HCT116 (cell line): ENCODE measurements around the gene SHISAL1.

ENCODE experiments used
- CEBPB ChIP-seq: IDR thresholded peaks from 2 replicates; pipeline ENCODE4 v1.6.1; 2012; ENCODE audit warnings: low read depth
- EGR1 ChIP-seq: IDR thresholded peaks from 2 replicates; pipeline ENCODE4 v1.6.1; 2012; ENCODE audit warnings: low read depth
- EZH2 ChIP-seq: fragments of 200-600 bp; sonication (generic); IDR thresholded peaks from 2 replicates; pipeline ENCODE4 v1.6.1; 2017; ENCODE audit warnings: antibody characterized with exemption, mixed run types
- EZH2phosphoT487 ChIP-seq: fragments of 200-600 bp; IDR thresholded peaks from 2 replicates; pipeline ENCODE4 v1.6.1; 2018; ENCODE audit warnings: antibody characterized with exemption, borderline replicate concordance
- FOSL1 ChIP-seq: IDR thresholded peaks from 2 replicates; pipeline ENCODE4 v1.6.1; 2012; ENCODE audit warnings: low read depth
- POLR2A ChIP-seq: IDR thresholded peaks from 2 replicates; pipeline ENCODE4 v1.7.0; 2011; ENCODE audit warnings: borderline replicate concordance; ENCODE audit not compliant: insufficient read depth, insufficient read length; ENCODE audit errors: extremely low read depth
- SP1 ChIP-seq: IDR thresholded peaks from 2 replicates; pipeline ENCODE4 v1.6.1; 2012; ENCODE audit warnings: low read depth
- ZBTB33 ChIP-seq: IDR thresholded peaks from 2 replicates; pipeline ENCODE4 v1.6.1; 2011; ENCODE audit warnings: mild to moderate bottlenecking, low read length, moderate library complexity; ENCODE audit not compliant: insufficient replicate concordance; ENCODE audit errors: extremely low read depth
- TF ChIP-seq, protein P1 (sequence below), 3 experiments: fragments of 200-600 bp in 1 of 3; sonication (generic) in 1 of 3; IDR thresholded peaks in 2 of 3; conservative IDR thresholded peaks in 1 of 3; 2 replicates each; pipeline ENCODE4 v1.5.1; 2012 to 2017; ENCODE audit warnings: low read depth in 2 of 3, low read length in 2 of 3, antibody characterized with exemption in 1 of 3, borderline replicate concordance in 1 of 3, control low read depth in 1 of 3, mild to moderate bottlenecking in 1 of 3, mixed read lengths in 1 of 3, mixed run types in 1 of 3, moderate library complexity in 1 of 3; ENCODE audit not compliant: insufficient read depth in 1 of 3
- TF ChIP-seq, protein P2 (sequence below): IDR thresholded peaks from 2 replicates; pipeline ENCODE4 v1.6.1; 2012; ENCODE audit warnings: low read depth

DNA sequence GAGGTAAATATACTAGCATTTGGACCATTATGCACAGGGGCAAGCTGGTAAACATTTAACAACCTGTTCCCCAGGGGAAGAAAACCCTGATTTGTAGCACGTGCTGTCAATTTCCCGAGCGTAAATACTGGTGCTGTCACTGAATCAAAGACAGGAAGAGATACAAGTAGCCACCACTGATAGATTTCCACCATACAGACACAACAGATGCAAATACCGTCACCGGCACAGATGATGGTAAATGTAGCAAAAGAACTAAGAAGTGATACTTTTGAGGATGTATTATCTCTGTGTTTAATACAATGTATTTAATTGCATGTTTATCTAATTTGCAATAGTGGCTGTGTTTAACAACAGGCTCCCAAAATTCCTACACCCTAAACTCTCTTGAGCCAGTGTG is 39.6 kb downstream of the SHISAL1 start:
- TF ChIP-seq POLR2A (no peak), ZBTB33 (no peak), EZH2 (no peak), EZH2phosphoT487 (no peak), EGR1 (no peak), SP1 (no peak), CEBPB (no peak), FOSL1 (no peak)
- TF ChIP-seq, protein P1, sequence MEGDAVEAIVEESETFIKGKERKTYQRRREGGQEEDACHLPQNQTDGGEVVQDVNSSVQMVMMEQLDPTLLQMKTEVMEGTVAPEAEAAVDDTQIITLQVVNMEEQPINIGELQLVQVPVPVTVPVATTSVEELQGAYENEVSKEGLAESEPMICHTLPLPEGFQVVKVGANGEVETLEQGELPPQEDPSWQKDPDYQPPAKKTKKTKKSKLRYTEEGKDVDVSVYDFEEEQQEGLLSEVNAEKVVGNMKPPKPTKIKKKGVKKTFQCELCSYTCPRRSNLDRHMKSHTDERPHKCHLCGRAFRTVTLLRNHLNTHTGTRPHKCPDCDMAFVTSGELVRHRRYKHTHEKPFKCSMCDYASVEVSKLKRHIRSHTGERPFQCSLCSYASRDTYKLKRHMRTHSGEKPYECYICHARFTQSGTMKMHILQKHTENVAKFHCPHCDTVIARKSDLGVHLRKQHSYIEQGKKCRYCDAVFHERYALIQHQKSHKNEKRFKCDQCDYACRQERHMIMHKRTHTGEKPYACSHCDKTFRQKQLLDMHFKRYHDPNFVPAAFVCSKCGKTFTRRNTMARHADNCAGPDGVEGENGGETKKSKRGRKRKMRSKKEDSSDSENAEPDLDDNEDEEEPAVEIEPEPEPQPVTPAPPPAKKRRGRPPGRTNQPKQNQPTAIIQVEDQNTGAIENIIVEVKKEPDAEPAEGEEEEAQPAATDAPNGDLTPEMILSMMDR (IDR thresholded peaks at IDR 0.05 in 2 of 3, conservative IDR thresholded peaks at IDR 0.05 in 1 of 3; ENCODE audit: borderline replicate concordance in 1 of 3, insufficient read depth in 1 of 3, low read depth in 2 of 3, low read length in 2 of 3): no peak
- TF ChIP-seq, protein P2, sequence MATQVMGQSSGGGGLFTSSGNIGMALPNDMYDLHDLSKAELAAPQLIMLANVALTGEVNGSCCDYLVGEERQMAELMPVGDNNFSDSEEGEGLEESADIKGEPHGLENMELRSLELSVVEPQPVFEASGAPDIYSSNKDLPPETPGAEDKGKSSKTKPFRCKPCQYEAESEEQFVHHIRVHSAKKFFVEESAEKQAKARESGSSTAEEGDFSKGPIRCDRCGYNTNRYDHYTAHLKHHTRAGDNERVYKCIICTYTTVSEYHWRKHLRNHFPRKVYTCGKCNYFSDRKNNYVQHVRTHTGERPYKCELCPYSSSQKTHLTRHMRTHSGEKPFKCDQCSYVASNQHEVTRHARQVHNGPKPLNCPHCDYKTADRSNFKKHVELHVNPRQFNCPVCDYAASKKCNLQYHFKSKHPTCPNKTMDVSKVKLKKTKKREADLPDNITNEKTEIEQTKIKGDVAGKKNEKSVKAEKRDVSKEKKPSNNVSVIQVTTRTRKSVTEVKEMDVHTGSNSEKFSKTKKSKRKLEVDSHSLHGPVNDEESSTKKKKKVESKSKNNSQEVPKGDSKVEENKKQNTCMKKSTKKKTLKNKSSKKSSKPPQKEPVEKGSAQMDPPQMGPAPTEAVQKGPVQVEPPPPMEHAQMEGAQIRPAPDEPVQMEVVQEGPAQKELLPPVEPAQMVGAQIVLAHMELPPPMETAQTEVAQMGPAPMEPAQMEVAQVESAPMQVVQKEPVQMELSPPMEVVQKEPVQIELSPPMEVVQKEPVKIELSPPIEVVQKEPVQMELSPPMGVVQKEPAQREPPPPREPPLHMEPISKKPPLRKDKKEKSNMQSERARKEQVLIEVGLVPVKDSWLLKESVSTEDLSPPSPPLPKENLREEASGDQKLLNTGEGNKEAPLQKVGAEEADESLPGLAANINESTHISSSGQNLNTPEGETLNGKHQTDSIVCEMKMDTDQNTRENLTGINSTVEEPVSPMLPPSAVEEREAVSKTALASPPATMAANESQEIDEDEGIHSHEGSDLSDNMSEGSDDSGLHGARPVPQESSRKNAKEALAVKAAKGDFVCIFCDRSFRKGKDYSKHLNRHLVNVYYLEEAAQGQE: no peak
